Neutrophil (primary cell): ENCODE data around the gene DIPK2B.

Experiments used
- H3K27ac ChIP-seq: fragments of 200-600 bp; sonication (generic); 2 replicates; pipeline ENCODE4 v1.5.1; 2016; ENCODE audit warnings: mild to moderate bottlenecking, moderate library complexity
- H3K27me3 ChIP-seq: fragments of 200-600 bp; sonication (generic); 2 replicates; pipeline ENCODE4 v1.6.0; 2016; ENCODE audit warnings: mild to moderate bottlenecking
- H3K36me3 ChIP-seq: fragments of 200-600 bp; sonication (generic); 2 replicates; pipeline ENCODE4 v1.5.1; 2017
- H3K4me1 ChIP-seq, 2 experiments: fragments of 200-600 bp in 1 of 2; sonication (generic) in 1 of 2; 1 replicate in 1 of 2; 2 replicates in 1 of 2; pipeline versions ENCODE4 v1.5.1 to v1.6.1; 2013 to 2016; ENCODE audit warnings: low read depth in 1 of 2, low read length in 1 of 2, mild to moderate bottlenecking in 1 of 2, moderate library complexity in 1 of 2; ENCODE audit not compliant: control insufficient read depth in 1 of 2, insufficient read depth in 1 of 2
- H3K4me3 ChIP-seq, 2 experiments: fragments of 200-600 bp in 1 of 2; sonication (generic) in 1 of 2; 1 replicate in 1 of 2; 2 replicates in 1 of 2; pipeline ENCODE4 v1.5.1; 2013 to 2016; ENCODE audit warnings: low read depth in 1 of 2, low read length in 1 of 2, mild to moderate bottlenecking in 1 of 2, moderate library complexity in 1 of 2
- H3K9me3 ChIP-seq: fragments of 200-600 bp; sonication (generic); 2 replicates; pipeline ENCODE4 v1.5.1; 2016
- CTCF ChIP-seq: fragments of 200-600 bp; sonication (generic); IDR thresholded peaks from 2 replicates; pipeline ENCODE4 v1.5.1; 2016; ENCODE audit warnings: antibody characterized with exemption

Gene DIPK2B

GRCh38 chrX:45164995-45165394, 35.7 kb downstream of the DIPK2B start:
- Histone ChIP-seq H3K9me3 (no peaks in the 10 kb centered on the region), H3K4me1 (no peaks in the 10 kb centered on the region), H3K36me3 (no peaks in the 10 kb centered on the region), H3K27ac (no peak overlapping the region), H3K4me3 (no peak overlapping the region), H3K27me3 (no peaks in the 10 kb centered on the region)
- no peak for TF ChIP-seq CTCF

GRCh38 chrX:45164021-45164621, 36.6 kb downstream of the DIPK2B start:
- Histone ChIP-seq H3K27ac (no peak overlapping the region), H3K4me1 (no peaks in the 10 kb centered on the region), H3K4me3 (no peak overlapping the region), H3K27me3 (no peaks in the 10 kb centered on the region), H3K36me3 (no peaks in the 10 kb centered on the region), H3K9me3 (no peaks in the 10 kb centered on the region)
- no peak for TF ChIP-seq CTCF

- Histone ChIP-seq H3K27me3 (no peaks in the 10 kb centered on the region), H3K4me1 (no peaks in the 10 kb centered on the region), H3K9me3 (no peaks in the 10 kb centered on the region), H3K27ac (no peak overlapping the region), H3K4me3 (no peak overlapping the region), H3K36me3 (no peaks in the 10 kb centered on the region)
- TF ChIP-seq CTCF = no peak
Observed at GRCh38 chrX:45157647-45158046, 43.0 kb downstream of the DIPK2B start.

- Histone ChIP-seq H3K36me3 (no peaks in the 10 kb centered on the region), H3K27me3 (no peaks in the 10 kb centered on the region), H3K4me3 (no peak overlapping the region), H3K4me1 (no peaks in the 10 kb centered on the region), H3K9me3 (no peaks in the 10 kb centered on the region), H3K27ac (no peak overlapping the region)
- no peak for TF ChIP-seq CTCF
Observed at GRCh38 chrX:45154462-45154861, 46.2 kb downstream of the DIPK2B start.

GRCh38 chrX:45154033-45154360, 46.7 kb downstream of the DIPK2B start:
- Histone ChIP-seq H3K9me3 (no peaks in the 10 kb centered on the region), H3K4me3 (no peak overlapping the region)

More at GRCh38 chrX:45154033-45154360, 46.7 kb downstream of the DIPK2B start:
- no peak for TF ChIP-seq CTCF
- H3K27ac ChIP-seq = no peak overlapping the region
- H3K4me1 ChIP-seq = no peaks in the 10 kb centered on the region
- H3K36me3 ChIP-seq = no peaks in the 10 kb centered on the region
- no peaks in the 10 kb centered on the region for H3K27me3 ChIP-seq
